GM21529 (cell line): ENCODE measurements around the gene SIRT3.
"Not testable (repeated sequence)": the region's sequence is repeated elsewhere in the genome, so short reads cannot be mapped to it uniquely, and the experiment has no call there.

ENCODE experiments used
- ATAC-seq: cut with Tn5 transposase; IDR thresholded peaks from one replicate; pipeline ENCODE4 v1.9.1; 2021; ENCODE audit not compliant: unreplicated experiment

The SIRT3 gene

DNA sequence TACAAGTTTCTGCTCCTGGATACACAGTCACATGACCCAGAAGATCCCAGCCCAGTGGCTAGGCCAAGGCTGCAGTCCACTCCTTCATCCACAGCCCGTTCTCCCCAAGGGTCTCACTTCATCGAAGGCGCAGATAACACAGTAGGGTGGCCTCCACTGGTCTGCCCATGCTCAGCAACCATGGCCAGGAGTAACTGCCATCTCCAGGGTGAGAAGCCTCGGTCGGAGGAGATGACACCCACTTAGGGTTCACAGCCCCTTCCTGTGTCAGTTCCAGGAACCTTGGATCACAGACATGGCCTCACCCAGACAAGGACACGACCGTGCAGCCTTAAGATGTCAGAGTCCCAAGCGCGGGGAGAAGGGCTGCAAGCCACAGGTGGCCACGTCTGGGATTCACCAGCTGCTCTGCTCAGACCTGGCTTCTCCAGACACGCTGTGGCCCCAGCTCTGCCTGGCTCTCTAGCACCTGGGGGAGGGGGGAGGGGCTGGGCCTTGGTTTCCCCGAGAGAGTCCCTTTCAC, 31.5 kb downstream of the SIRT3 start:
- no peak for ATAC-seq

DNA sequence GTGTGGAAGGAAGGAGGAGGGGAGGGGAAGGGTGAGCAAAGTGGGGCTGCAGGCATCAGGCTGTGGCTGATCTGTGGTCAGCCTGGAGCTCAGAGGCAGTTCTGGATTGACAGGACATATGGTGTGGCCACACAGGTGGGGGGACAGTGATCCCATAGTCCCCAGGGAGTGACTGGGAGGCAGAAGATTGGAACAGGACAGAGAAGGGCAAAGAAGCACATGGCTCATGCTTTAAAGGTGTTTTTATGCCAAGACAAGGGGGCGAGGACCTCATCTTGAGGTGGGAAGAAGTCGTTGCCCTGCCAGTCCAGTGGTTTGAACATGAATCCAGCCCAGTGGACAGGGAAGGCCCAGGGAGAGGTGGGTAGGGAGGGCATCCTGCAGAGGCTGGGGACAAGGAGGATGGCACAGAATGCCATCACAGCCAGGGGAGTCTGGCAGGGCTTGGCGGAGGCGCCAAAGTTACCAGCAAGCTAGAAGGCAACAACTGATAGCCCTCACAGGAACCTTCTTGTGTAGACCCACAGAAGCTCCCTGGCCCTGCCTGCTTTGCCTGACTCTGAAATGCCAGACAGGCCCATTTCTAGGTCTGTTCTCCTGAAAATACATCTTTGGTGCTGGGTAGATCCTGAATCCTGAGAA, 32.1 kb downstream of the SIRT3 start:
- ATAC-seq = no peak

DNA sequence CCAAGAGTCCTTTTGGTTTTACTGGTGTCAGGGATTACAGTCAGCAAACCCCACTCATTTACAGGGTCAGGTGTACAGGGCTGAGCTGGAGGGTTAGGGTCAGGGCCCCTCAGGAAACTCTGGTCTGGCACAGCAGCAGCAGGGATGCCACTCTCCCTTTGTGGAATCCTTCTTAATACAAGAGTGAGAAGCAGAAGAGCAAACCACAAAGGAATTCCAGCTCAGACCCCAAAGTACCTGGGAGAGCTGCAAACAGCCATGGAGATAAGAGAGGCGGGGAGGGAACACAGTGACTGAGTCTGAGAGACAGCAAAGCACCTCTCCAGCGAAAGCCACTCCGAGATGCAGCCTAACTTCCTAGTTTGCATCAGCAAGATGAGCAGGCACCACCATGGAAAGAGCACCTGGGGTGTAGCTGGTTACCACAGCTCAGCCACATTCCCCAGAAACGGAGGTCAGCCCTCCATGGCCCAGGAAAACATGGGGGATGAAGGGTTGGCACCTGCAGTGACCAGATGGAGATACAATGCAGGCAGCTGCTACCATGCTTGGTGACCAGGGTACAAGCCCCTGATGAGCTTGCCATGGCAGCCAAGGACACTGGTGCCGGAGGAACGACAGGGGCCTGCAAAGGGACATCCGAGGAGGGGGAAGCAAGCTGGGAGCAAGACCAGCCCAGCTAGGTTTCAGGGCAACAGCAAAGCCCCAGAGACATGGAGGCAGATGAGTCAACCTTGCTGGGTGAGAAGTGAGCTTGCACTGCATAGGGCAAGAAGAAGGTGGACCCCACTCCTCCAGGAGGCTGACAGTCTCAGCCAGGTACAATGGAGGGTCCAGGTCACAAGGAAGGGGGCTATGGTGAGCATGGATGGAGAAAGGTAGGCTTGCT, 32.8 kb downstream of the SIRT3 start:
- no peak for ATAC-seq

DNA sequence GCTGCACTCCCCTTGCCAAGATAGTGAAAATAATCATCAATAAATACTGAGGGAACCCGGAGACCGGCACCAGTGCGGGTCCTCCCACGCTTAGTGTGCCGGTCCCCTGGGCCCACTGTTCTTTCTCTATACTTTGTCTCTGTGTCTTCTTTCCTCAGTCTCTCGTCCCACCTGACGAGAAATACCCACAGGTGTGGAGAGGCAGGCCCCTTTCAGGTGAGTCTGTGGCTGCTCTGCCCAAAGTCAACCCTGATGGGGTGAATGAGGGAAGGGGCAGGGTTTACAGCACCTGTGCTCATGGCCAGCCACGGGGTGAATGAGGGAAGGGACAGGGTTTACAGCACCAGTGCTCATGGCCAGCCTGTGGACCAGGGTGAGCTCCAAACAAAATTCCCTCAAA, 33.7 kb downstream of the SIRT3 start:
- ATAC-seq = no peak

DNA sequence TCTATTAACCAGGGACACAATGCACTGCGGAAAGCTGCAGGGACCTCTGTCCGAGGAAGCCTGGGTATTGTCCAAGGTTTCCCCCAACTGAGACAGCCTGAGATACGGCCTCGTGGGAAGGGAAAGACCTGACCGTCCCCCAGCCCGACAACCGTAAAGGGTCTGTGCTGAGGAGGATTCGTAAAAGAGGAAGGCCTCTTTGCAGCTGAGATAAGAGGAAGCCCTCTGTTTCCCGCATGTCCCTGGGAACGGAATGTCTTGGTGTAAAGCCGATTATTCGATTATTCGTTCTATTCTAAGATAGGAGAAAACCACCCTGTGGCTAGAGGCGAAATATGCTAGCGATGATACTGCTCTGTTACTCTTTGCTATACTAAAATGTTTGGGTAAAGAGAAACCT, 34.2 kb downstream of the SIRT3 start:
- ATAC-seq = no peak

DNA sequence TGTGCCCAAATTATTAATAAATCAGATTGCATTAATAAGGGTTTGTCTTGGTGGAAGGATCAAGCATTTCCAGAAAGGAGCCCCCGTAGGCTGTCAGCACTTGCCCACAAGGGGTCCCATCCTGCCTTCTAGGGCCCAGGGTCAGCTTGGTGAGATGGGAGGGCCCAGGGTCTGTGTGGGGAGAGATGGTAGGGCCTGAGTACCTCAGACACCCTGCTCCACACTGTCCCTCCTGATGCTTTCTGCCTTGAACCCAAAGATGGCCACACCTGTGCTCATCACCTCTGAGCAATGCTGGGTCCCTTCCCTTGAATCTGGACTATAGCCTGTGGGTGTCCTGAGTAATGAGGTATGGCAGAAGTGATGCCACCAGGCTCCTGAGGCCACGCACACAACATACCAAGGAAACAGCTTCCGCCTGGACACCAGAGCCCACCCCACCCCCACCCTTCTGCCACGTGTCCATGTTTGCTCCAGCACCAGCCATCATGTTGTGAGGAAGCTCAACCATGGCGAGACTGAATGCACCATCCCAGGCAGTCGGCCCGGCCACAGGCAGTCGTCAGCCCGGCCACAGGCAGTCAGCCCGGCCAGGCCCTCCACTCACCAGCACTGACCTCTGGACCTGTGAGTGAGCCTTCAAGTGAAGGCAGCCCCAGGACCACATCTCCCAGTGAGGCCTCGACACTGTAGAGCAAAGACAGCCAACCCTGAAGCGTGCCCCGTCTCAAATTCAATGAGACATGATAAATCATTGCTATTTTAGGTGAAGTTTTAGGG, 35.7 kb downstream of the SIRT3 start:
- ATAC-seq = no peak

DNA sequence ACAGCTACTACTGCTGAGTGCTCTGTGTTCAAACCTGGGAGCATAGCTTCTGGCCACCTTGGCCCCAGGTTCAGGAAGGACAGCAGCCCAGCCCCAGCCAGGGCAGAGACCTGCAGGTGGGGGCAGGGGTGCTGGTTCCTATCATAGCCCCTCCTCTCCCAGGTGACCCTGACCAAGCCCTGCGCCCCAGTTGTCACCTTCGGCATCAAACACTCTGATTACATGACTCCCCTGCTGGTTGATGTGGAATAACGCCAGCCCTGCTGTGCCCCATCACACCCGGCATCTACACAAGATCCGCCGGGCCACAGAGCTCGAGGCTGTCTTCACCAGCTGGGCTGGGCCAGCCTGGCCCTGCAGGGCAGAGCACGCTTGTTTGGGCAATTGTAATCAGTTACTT, 36.4 kb downstream of the SIRT3 start:
- no peak for ATAC-seq

DNA sequence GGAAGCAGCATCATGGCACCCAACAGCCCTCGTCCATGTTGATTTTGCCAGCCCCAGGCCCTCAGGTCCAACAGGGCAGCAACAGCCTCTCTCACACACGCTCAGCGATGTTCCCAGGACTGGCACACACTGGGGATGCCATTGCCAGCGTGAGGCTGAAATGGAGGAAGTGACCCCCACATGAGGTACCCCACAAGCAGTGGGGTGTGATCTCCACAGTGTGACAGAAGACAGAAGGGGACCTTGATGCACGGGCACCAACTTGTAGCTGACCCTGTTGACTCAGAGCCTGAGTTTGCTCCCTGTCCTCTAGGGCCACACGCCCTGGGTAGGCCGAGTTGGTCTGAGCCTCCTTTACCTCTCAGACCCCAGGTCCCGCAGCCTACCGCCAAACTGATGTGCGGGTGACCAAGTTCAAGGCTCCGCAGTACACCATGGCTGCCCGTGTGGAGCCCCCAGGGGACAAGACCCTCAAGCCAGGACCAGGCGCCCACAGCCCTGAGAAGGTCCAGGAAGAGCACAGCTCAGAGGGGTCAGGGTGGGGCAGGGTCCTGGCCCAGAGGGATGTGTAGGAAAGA, 37.0 kb downstream of the SIRT3 start:
- ATAC-seq = no peak

DNA sequence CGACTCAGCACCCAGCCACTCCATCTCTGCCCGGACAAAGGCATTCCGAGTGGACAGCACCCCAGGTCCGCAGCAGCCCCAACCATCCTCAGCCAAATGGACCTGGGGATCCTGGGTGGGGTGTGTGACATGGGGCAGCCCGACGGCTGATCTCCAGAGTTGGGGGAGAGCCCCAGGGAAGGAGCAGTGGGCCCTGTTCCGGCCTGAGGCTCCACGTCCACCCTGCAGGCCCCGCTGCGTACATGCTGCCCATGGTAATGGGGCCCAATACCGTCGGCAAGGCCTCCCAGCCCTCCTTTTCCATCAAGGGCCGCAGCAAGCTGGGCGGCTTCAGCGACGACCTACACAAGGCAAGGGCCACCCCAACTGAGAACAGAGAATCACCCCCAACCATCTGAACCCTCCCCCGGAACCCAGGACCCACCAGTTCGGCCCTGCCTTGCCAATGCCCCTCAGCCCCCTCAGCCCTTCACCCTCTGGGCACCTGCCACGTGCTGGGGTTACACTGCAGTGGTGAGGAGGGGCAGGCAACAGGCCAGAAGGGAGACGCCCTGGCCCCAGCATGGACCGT, 37.8 kb downstream of the SIRT3 start:
- ATAC-seq = no peak

DNA sequence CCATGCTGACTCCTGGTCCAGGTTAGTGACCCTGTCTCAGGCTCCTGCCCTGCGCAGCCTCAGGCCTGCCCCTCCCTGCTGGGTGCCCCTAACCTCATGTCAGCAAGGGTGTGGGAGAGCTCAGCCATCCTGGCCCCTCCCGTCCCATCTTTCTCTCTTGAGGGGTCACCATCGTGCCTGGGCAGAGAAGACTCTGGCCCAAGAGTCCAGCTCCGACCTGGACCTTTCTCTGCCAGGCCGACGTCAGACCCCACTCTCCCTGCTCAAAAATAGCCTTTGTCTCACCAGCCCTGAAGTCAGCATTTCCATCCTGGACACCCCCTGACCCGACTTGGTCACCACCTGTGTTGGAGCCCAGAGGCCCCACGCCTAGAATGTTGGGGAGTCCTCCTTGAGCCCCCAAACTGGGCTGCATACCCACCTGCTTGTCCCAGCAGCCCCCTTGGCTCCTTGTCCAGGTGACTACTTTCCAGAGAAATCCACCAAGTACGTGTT, 38.4 kb downstream of the SIRT3 start:
- ATAC-seq = no peak

DNA sequence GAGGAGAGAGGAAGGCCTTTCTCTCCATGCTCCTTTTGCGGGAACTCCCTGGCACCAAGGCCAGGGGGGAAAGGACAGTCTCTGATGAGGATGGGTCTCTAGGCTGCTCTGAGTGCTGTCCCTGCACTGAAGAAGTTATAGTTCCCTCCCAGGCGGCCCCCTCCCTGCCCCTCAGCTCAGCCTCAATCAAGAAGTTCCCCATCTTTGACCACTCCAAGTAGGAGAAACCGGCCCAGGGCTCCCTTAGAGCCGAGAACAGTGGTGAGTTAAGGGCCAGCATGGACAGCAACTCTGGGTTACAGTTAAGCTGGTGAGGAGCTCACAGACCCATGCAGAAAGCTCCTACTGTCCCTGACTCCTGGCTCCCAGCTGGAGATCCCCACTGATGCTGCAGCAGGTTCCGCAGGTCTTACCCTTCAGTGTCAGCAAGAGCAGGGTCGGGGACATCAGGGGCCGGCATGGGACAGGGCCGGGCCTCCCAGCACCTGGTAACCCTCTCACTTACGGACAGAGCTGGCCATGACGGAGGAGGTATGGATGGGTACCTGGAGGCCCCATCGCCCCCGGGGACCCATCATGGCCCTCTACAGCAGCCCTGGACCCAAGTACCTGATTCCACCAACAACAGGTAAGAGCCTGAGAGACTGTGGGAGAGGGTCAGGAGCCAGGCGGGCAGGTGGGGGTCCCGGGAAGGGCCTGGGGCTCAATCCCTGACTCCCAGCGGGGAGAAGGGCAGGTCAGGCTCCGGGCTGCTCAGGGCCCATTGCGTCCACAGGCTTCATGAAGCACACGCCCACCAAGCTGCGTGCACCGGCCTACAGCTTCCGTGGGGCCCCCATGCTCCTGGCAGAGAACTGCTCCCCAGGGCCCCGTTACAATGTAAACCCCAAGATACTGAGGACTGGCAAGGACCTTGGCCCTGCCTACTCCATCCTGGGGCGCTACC, 39.1 kb downstream of the SIRT3 start:
- ATAC-seq = no peak

DNA sequence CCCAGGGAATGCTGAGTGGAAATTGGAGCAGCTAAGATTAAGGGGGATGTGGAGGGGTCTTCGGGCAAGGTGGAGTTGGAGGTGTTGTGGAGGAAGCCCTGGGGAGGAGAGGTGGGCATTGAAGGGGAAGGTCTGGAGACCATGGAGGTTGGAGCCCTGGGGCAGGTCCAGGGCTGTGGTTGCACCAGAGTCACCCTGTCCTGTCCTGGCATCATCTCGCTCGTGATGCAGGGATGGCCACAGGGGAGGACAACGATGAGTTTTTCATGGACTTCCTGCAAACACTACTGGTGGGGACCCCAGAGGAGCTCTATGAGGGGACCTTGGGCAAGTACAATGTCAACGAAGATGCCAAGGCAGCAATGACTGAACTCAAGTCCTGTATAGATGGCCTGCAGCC, 42.7 kb downstream of the SIRT3 start:
- not testable (repeated sequence) for ATAC-seq

DNA sequence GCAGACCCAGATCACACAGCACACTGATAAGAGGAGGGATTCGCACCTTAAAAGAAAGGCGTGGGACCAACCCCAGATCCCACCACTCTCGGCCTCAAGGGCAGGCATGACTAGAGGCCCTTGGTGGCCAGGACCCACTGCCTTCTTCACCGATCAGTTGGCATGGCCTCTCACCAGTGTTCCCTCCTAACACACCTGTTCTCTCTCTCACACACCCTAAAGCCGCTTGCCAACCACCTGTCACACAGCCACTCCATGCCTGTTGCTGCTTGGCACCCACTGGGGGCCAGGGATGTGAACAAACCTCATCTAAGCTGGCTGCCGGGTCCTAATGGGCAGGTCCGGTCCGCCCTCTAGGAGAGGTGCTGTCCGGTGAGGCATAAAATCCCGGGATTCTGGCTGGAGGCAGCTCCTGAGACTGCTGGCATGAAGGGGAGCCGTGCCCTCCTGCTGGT, 43.4 kb downstream of the SIRT3 start, which contains the start of gene SCGB1C1:
TSS of gene SCGB1C1 (plus strand) at position 405 of the 455 bp plus-strand sequence. CDS start at position 427, 22 bp downstream.
- not testable (repeated sequence) for ATAC-seq

DNA sequence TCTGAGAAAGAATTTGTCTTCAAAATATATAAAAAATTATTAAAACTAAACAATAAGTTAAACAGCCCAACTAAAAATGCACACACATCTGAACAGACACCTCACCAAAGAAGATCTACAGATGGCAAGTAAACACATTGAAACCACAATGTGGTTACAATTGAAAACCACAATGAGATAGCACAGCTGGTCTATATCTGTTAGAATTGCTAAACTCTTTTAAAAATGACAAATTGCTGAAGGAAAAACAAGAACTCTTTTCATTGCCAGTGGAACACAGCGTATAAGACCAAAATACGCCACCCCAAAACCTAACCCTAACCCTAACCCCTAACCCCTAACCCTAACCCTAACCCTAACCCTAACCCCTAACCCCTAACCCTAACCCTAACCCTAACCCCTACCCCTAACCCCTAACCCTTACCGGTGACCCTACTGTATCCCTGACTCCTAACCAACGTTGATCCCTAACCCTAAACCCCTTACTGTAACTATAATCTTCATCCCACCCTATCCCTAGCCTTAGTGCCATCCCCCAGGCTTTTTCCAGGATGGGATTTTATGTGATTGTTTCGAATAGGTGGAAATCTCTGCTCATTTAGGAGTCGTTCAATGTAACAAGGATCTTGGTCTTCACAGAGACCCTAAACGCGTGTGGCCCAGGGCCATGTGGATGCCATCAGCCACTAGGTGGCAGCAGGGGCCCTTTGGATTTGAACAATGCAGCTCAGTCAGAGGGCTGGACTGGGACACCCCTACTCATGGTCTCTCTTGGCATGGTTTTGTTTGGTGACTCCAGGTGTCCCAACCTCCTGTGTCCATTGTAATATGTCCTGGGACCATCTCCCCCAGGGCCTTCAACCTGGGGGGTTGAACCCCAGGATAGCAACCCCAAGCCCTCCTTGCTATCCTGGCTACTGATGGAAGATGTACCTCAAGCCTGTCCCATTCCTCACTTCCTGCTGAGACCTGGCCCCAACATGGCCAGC, 44.4 kb downstream of the SIRT3 start:
- ATAC-seq = not testable (repeated sequence)

DNA sequence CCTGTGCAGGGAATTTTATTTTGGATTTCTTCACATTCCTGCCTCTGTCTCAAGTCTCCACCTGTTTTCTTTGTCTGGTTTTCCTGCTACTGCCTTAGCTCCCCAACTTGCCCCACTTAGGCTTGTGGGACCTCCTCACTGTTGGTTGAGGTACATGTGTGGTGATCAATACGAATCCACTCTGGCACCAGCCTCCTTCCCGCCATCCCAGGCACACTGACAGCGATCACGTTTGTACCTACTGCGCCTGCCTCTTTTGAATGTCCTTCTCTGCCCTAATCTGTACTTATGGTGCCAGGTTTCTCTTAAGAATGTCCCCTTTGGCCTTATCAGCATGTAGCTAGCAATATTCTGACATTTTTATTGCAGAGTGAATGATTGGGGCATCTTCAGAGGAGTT, 45.6 kb downstream of the SIRT3 start:
- not testable (repeated sequence) for ATAC-seq

DNA sequence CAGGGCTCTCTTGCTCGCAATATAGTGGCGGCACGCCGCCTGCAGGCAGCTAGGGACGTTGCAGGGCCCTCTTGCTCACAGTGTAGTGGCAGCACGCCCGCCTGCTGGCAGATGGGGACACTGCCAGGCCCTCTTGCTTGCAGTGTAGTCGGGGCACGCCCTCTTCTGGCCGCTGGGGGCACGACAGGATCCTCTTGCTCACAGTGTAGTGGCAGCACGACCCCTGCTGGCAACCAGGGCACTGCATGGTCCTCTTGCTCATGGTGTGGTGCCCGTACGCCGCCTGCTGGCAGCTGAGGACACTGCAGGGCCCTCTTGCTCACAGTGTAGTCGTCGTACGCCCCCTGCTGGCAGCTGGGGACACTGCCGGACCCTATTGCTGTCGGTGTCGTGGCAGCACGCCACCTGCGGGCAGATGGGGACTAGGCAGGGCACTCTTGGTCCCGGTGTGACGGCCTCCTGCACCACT, 46.3 kb downstream of the SIRT3 start:
- peak; percentile 75 for ATAC-seq

DNA sequence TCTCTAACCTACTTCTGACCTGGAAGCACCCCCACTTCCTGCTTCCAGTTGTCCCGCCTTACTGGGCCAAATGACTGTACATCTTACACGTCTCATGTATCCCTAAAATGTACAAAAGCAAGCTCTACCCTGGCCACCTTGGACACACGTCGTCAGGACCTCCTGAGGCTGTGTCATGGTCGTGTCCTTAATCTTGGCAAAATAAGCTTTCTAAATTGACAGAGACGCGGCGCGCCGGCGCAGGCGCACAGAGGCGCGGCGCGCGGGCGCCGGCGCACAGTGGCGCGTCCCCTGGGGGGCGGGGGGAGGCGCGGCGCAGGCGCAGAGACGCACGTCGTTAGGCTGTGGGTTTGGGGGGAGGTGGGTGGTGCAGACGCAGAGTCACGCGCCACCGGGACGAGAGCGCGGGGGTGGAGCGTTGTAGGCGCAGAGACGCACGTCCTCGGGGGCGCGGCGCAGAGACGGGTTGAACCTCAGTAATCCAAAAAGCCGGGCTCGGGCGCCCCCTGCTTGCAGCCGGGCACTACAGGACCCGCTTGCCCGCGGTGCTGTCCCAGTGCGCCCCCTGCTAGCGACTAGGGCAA, 46.9 kb downstream of the SIRT3 start:
- ATAC-seq = not testable (repeated sequence)
